ENCODE data around the gene SLC6A7.

- TF ChIP-seq, protein P1, sequence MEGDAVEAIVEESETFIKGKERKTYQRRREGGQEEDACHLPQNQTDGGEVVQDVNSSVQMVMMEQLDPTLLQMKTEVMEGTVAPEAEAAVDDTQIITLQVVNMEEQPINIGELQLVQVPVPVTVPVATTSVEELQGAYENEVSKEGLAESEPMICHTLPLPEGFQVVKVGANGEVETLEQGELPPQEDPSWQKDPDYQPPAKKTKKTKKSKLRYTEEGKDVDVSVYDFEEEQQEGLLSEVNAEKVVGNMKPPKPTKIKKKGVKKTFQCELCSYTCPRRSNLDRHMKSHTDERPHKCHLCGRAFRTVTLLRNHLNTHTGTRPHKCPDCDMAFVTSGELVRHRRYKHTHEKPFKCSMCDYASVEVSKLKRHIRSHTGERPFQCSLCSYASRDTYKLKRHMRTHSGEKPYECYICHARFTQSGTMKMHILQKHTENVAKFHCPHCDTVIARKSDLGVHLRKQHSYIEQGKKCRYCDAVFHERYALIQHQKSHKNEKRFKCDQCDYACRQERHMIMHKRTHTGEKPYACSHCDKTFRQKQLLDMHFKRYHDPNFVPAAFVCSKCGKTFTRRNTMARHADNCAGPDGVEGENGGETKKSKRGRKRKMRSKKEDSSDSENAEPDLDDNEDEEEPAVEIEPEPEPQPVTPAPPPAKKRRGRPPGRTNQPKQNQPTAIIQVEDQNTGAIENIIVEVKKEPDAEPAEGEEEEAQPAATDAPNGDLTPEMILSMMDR (IDR thresholded peaks at IDR 0.05; ENCODE audit: low read depth, low read length, poor library complexity, severe bottlenecking): peak; percentile 7
- no peak for TF ChIP-seq EZH2phosphoT487 (IDR thresholded peaks at IDR 0.05; ENCODE audit: borderline replicate concordance, low read length)
Measured at GRCh38 chr5:150154618-150155128, 35.2 kb upstream of the SLC6A7 start.

Measured in DOHH2 (cell line).